Testis (tissue), 3 donors: Measurements from ENCODE around the gene MYH3. TPM values are rescaled to one million over a fixed set of nuclear protein-coding genes. Genes with fewer than 3 reads are reported as not detected.

Experiments
- DNase-seq: peaks from one replicate; pipeline ENCODE4 v3.0.0-alpha.2; 2019
- H3K27ac ChIP-seq, 2 donors: fragments of 200-600 bp; sonication (generic); one replicate each; pipeline ENCODE4 v1.5.1; 2019
- H3K27me3 ChIP-seq: fragments of 200-600 bp; sonication (generic); one replicate; pipeline ENCODE4 v1.5.1; 2019
- H3K36me3 ChIP-seq: fragments of 200-600 bp; sonication (generic); one replicate; pipeline ENCODE4 v1.5.1; 2017; ENCODE audit warnings: low read depth; ENCODE audit errors: missing control alignments
- H3K4me1 ChIP-seq: fragments of 200-600 bp; sonication (generic); one replicate; pipeline ENCODE4 v1.5.1; 2019
- H3K4me3 ChIP-seq, 2 donors: fragments of 200-600 bp; sonication (generic); one replicate each; pipeline ENCODE4 v1.5.1; 2017 to 2019
- H3K9me3 ChIP-seq: fragments of 200-600 bp; sonication (generic); one replicate; pipeline ENCODE4 v1.5.1; 2017
- CTCF ChIP-seq, 3 experiments: fragments of 450-650 bp in 2 of 3; fragments of 200-600 bp in 1 of 3; sonication (generic) in 1 of 3; IDR thresholded peaks; one replicate each; pipeline ENCODE4 v1.5.1; 2016 to 2019; ENCODE audit warnings: antibody characterized with exemption in 3 of 3, mild to moderate bottlenecking in 2 of 3, moderate library complexity in 1 of 3
- POLR2A ChIP-seq: fragments of 450-650 bp; IDR thresholded peaks from one replicate; pipeline ENCODE4 v1.6.1; 2017; ENCODE audit warnings: antibody characterized with exemption, mild to moderate bottlenecking, moderate library complexity
- WGBS, 2 donors: methylation state at CpG; one replicate each; pipeline ENCODE4 v1.1.5; 2018; 5-methylcytosine and 5-hydroxymethylcytosine counted together
- intact Hi-C: fragments of 100-400 bp; cut with DNase I; formaldehyde crosslinking; loops from one replicate; pipeline ENCODE4 v1.15.1; 2023; ENCODE audit warnings: low total_unique reads
- polyA plus RNA-seq: library from polyadenylated mRNA; stranded (reverse); fragments of 350-450 nt; fragmentation: Illumina TruSeq; extraction: RNeasy Lipid Tissue Mini Kit (QIAGEN cat#74804); gene quantifications from one replicate; pipeline ENCODE4 v1.2.3, GENCODE V29; 2014; ENCODE audit warnings: low read depth, low replicate concordance; ENCODE audit not compliant: insufficient read depth
- total RNA-seq, 2 donors: library from RNA; depleted of rRNA; stranded (reverse); fragments of >200 nt; gene quantifications; one replicate each; pipeline ENCODE4 v1.2.3, GENCODE V29; 2016

The MYH3 gene
- total and polyA plus RNA-seq, 3 donors from 2014 or later, result 18.1 to 35.3 (median 19.3) TPM

GRCh38 chr17:10651927-10652326 is 5.2 kb downstream of the MYH3 start:
- 74 to 86% methylated on average over 9 of the region's 9 CpGs for WGBS, 2 donors
- no peak overlapping the region for H3K27ac ChIP-seq
- H3K4me3 ChIP-seq, result no peak overlapping the region
- TF ChIP-seq CTCF (IDR thresholded peaks at IDR 0.05), result no peak
- TF ChIP-seq POLR2A, result no peak
- H3K4me1 ChIP-seq, result no peaks in the 10 kb centered on the region
- H3K27me3 ChIP-seq, result no peaks in the 10 kb centered on the region
- no peak for DNase-seq
- no peaks in the 10 kb centered on the region for H3K36me3 ChIP-seq
- no peaks in the 10 kb centered on the region for H3K9me3 ChIP-seq
- intact Hi-C loops, result no loop called here

DNA sequence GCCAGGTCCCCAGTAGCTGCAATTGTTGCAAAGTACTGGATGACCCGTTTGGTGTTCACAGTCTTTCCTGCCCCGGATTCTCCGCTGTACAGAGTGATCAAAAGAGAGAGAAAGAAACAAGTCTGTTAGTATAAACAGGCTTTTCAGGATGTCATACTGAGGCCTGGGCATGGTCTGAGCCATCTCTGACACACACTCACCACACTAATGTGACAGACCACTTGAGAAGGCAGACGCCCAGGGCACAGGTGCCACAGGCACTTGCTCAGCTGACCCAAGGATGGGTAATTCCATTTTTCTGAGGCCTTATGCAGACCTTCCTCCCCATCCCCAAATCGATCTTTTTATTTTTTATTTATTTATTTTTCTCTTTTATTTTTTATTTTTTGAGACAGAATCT is 7.5 kb downstream of the MYH3 start:
- H3K4me1 ChIP-seq, result no peaks in the 10 kb centered on the region
- no peak overlapping the region for H3K4me3 ChIP-seq
- no peak overlapping the region for H3K27ac ChIP-seq
- no peak for DNase-seq
- no peaks in the 10 kb centered on the region for H3K9me3 ChIP-seq
- H3K27me3 ChIP-seq, result no peaks in the 10 kb centered on the region
- WGBS, 2 donors, result 67 to 82% methylated on average over 5 of the region's 5 CpGs
- TF ChIP-seq POLR2A (no peak), CTCF (IDR thresholded peaks at IDR 0.05) (no peak)
- no peaks in the 10 kb centered on the region for H3K36me3 ChIP-seq
- intact Hi-C loops, result loop anchor here (10.0 kb wide), 1 partner anchor 195 kb away; no protein-coding TSS in a partner anchor

GRCh38 chr17:10648956-10649355 is 8.2 kb downstream of the MYH3 start:
- no peaks in the 10 kb centered on the region for H3K4me1 ChIP-seq
- 81 to 89% methylated on average over 3 of the region's 3 CpGs for WGBS, 2 donors
- DNase-seq, result no peak
- no peaks in the 10 kb centered on the region for H3K27me3 ChIP-seq
- no peak overlapping the region for H3K27ac ChIP-seq
- TF ChIP-seq CTCF (IDR thresholded peaks at IDR 0.05) (no peak), POLR2A (no peak)
- intact Hi-C loops, result loop anchor here (10.0 kb wide), 1 partner anchor 196 kb away; no protein-coding TSS in a partner anchor
- H3K36me3 ChIP-seq, result no peaks in the 10 kb centered on the region
- H3K9me3 ChIP-seq, result no peaks in the 10 kb centered on the region
- H3K4me3 ChIP-seq, result no peak overlapping the region

DNA sequence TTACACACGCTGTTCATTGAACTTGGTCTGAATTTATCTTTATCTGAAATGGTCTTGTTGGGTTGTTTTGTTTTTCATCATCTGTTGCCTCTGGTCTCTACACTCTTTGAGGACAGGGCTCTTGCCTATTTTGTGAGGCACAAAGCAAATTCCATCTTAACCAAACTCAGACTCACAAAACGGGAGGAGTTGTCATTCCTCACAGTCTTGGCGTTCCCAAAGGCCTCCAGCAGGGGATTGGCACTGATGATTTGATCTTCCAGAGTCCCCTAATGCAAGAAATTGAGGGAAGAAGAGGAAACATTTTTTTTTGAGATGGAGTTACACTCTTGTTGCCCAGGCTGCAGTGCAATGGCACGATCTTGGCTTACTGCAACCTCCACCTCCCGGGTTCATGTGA is 8.7 kb downstream of the MYH3 start:
- TF ChIP-seq POLR2A (no peak), CTCF (IDR thresholded peaks at IDR 0.05) (no peak)
- intact Hi-C loops, result loop anchor here (10.0 kb wide), 1 partner anchor 196 kb away; no protein-coding TSS in a partner anchor
- no peak overlapping the region for H3K27ac ChIP-seq
- no peaks in the 10 kb centered on the region for H3K4me1 ChIP-seq
- no peaks in the 10 kb centered on the region for H3K36me3 ChIP-seq
- no peaks in the 10 kb centered on the region for H3K9me3 ChIP-seq
- no peak for DNase-seq
- WGBS, 2 donors, result 92 to 93% methylated on average over 5 of the region's 5 CpGs
- no peak overlapping the region for H3K4me3 ChIP-seq
- no peaks in the 10 kb centered on the region for H3K27me3 ChIP-seq

DNA sequence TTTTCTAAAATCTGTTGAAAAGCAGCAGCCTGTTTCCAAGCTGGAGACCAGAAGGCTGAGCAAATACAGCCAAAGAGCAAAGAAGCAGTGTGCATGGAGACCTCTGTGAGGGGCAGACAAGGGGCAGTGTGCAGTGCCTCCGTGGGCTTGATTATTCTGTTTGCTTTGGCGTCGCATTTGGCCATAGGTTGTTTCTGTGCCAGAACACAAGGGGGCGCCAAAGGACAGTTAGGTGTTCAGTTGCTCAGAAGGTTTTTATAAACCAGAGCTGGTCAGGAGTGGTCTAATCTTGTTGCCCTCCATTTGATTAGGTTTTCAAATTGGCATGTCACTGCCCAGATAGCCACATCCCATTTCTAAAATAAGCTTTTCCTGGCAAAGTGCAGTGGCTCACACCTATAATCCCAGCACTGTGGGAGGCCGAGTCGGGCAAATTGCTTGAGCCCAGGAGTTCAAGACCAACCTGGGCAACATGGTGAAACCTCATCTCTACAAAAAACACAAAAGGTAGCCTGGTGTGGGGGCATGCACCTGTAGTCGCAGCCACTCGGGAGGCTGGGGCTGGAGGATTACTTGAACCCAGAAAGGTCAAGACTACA is 10.6 kb downstream of the MYH3 start:
- H3K27me3 ChIP-seq, result no peaks in the 10 kb centered on the region
- intact Hi-C loops, result loop anchor here (10.0 kb wide), 1 partner anchor 198 kb away; no protein-coding TSS in a partner anchor
- no peaks in the 10 kb centered on the region for H3K36me3 ChIP-seq
- H3K9me3 ChIP-seq, result no peaks in the 10 kb centered on the region
- no peak overlapping the region for H3K27ac ChIP-seq
- no peak for TF ChIP-seq POLR2A
- peak; percentile 46 to 85 (median 84) for TF ChIP-seq CTCF (IDR thresholded peaks at IDR 0.05)
- no peak overlapping the region for H3K4me3 ChIP-seq
- 23 to 58% methylated on average over 4 to 8 of the region's 8 CpGs for WGBS, 2 donors
- no peaks in the 10 kb centered on the region for H3K4me1 ChIP-seq
- peak; percentile 85 for DNase-seq
